WTC11 (cell line): ENCODE results near the gene MRC1. TPM values are rescaled to one million over a fixed set of nuclear protein-coding genes. Genes with fewer than 3 reads are reported as not detected.

Source experiments
- ATAC-seq: fragments of 200-7000 bp; cut with Tn5 transposase; 2 replicates; pipeline ENCODE4 v1.10.0; 2021; ENCODE audit warnings: mild to moderate bottlenecking, moderate library complexity
- CTCF ChIA-PET: fragments of 300-600 bp; sonication (Branson Sonifier 250); formaldehyde crosslinking; loops from one replicate; lab custom pipeline; 2021; ENCODE audit warnings: antibody characterized with exemption; lab: Charles Lee
- POLR2A ChIA-PET: fragments of 350-600 bp; sonication (Branson Sonifier 250); formaldehyde crosslinking; loops from one replicate; lab custom pipeline; 2021; ENCODE audit warnings: antibody characterized with exemption; lab: Charles Lee
- DNase-seq: peaks from one replicate; pipeline ENCODE4 v3.0.0; 2021; ENCODE audit warnings: low spot score
- H3K27ac Mint-ChIP-seq: 2 replicates; pipeline ENCODE4 v1.8.0; 2021; ENCODE audit warnings: mixed read lengths
- H3K27me3 Mint-ChIP-seq: 2 replicates; pipeline ENCODE4 v1.8.0; 2021; ENCODE audit warnings: low read depth, mild to moderate bottlenecking, moderate library complexity, mixed read lengths
- H3K36me3 Mint-ChIP-seq: 2 replicates; pipeline ENCODE4 v1.8.0; 2021; ENCODE audit warnings: mixed read lengths
- H3K4me1 Mint-ChIP-seq: 2 replicates; pipeline ENCODE4 v1.8.0; 2022; ENCODE audit warnings: mixed read lengths
- H3K4me3 Mint-ChIP-seq: 2 replicates; pipeline ENCODE4 v1.8.0; 2021; ENCODE audit warnings: mild to moderate bottlenecking, moderate library complexity, mixed read lengths
- H3K9me3 Mint-ChIP-seq: 2 replicates; pipeline ENCODE4 v1.8.0; 2021; ENCODE audit warnings: mixed read lengths
- ATF3 ChIP-seq: sonication (generic); formaldehyde crosslinking; conservative IDR thresholded peaks from 2 replicates; pipeline ENCODE4 v1.8.1; 2022; ENCODE audit warnings: mild to moderate bottlenecking, missing genetic modification reagents
- CDX4 ChIP-seq: fragments of 250-450 bp; sonication (Bioruptor Pico); IDR thresholded peaks from 2 replicates; pipeline ENCODE4 v1.9.0; 2021; ENCODE audit warnings: moderate library complexity, mild to moderate bottlenecking, inconsistent platforms, borderline replicate concordance
- CREB1 ChIP-seq: sonication (generic); formaldehyde crosslinking; IDR thresholded peaks from 2 replicates; pipeline ENCODE4 v1.8.0; 2023; ENCODE audit warnings: mild to moderate bottlenecking, missing genetic modification reagents
- ERG ChIP-seq: fragments of 250-450 bp; sonication (Bioruptor Pico); IDR thresholded peaks from 2 replicates; pipeline ENCODE4 v1.8.0; 2021; ENCODE audit warnings: mild to moderate bottlenecking
- FOXJ3 ChIP-seq: sonication (generic); formaldehyde crosslinking; IDR thresholded peaks from 2 replicates; pipeline ENCODE4 v1.9.0; 2021; ENCODE audit warnings: missing genetic modification reagents, mild to moderate bottlenecking, borderline replicate concordance
- GRHL2 ChIP-seq: fragments of 250-450 bp; sonication (Bioruptor Pico); IDR thresholded peaks from 2 replicates; pipeline ENCODE4 v1.8.0; 2022; ENCODE audit warnings: mild to moderate bottlenecking, moderate library complexity; ENCODE audit not compliant: insufficient replicate concordance, severe bottlenecking
- GTF2I ChIP-seq: fragments of 250-450 bp; sonication (Bioruptor Pico); conservative IDR thresholded peaks from 2 replicates; pipeline ENCODE4 v1.4.0; 2021; ENCODE audit warnings: mild to moderate bottlenecking
- HMGXB4 ChIP-seq: sonication (generic); formaldehyde crosslinking; IDR thresholded peaks from 2 replicates; pipeline ENCODE4 v1.8.1; 2023; ENCODE audit warnings: mild to moderate bottlenecking, moderate library complexity, missing genetic modification reagents
- KAT7 ChIP-seq: sonication (generic); formaldehyde crosslinking; IDR thresholded peaks from 2 replicates; pipeline ENCODE4 v1.8.1; 2023; ENCODE audit warnings: missing genetic modification reagents, mild to moderate bottlenecking, borderline replicate concordance
- MXD4 ChIP-seq: fragments of 250-450 bp; sonication (Bioruptor Pico); IDR thresholded peaks from 2 replicates; pipeline ENCODE4 v1.8.0; 2021; ENCODE audit warnings: mild to moderate bottlenecking, moderate library complexity, borderline replicate concordance
- NFE2L1 ChIP-seq: sonication (generic); formaldehyde crosslinking; IDR thresholded peaks from 2 replicates; pipeline ENCODE4 v1.8.1; 2023; ENCODE audit warnings: missing genetic modification reagents
- OVOL2 ChIP-seq: fragments of 250-450 bp; sonication (Bioruptor Pico); IDR thresholded peaks from 2 replicates; pipeline ENCODE4 v1.9.0; 2021; ENCODE audit warnings: mild to moderate bottlenecking, borderline replicate concordance
- SMAD4 ChIP-seq: sonication (generic); formaldehyde crosslinking; IDR thresholded peaks from 2 replicates; pipeline ENCODE4 v1.8.0; 2022; ENCODE audit warnings: mild to moderate bottlenecking, missing genetic modification reagents
- TEAD1 ChIP-seq: sonication (generic); formaldehyde crosslinking; IDR thresholded peaks from 2 replicates; pipeline ENCODE4 v1.8.0; 2022; ENCODE audit warnings: mild to moderate bottlenecking, missing genetic modification reagents
- ZBTB21 ChIP-seq: sonication (generic); formaldehyde crosslinking; IDR thresholded peaks from 2 replicates; pipeline ENCODE4 v1.8.1; 2023; ENCODE audit warnings: mild to moderate bottlenecking, missing genetic modification reagents, borderline replicate concordance
- ZNF263 ChIP-seq: sonication (generic); formaldehyde crosslinking; IDR thresholded peaks from 2 replicates; pipeline ENCODE4 v1.8.1; 2022; ENCODE audit warnings: low read depth, mild to moderate bottlenecking, moderate library complexity, missing genetic modification reagents
- total RNA-seq: library from RNA; stranded (reverse); gene quantifications from 3 replicates; pipeline ENCODE4 v1.2.3, GENCODE V29; 2021
- TF ChIP-seq, protein P1 (sequence below): fragments of 250-450 bp; sonication (Bioruptor Pico); IDR thresholded peaks from 2 replicates; pipeline ENCODE4 v1.9.0; 2021; ENCODE audit warnings: mild to moderate bottlenecking, borderline replicate concordance

The MRC1 gene
- total RNA-seq, 1 experiment from 2014 or later = 0.33 TPM

DNA sequence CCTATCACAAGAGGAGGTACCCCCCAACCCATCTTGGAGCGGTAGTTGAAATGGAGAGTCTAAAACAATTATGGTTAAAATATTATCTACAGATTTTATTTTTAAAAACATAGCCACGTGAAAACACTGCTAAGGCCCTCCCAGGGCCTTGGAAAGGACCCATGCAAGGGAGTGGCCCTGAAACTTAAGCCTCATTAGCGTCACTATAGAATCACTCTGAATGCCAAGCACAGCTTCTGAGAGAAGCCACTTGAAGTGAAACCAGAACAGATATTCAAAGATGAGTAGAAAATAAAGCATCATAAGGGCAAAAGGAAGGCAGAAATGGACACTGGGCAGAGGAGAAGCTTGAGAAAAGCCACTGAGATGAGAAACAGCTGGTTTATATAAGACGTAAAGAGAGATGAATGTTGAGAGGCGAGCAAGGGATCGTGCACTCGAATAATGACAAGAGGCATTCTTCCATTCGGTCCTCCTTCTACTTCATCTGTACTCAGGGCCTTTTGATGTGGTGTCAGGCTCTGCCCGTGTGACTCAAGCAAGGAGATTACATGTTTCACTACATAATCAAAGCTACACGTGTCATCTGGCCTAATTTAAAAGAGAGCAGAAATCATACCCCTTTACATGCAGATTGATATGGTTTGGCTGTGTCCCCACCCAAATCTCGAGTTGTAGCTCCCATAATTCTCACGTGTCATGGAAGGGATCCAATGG is 109.2 kb downstream of the MRC1 start:
- peaks cover 19% of the 10 kb centered on the region for H3K9me3 Mint-ChIP-seq
- H3K27ac Mint-ChIP-seq = peak overlapping the region; percentile 66
- H3K27me3 Mint-ChIP-seq = no peaks in the 10 kb centered on the region
- ChIA-PET POLR2A (no interaction called here), CTCF (no interaction called here)
- H3K4me1 Mint-ChIP-seq = peaks cover 17% of the 10 kb centered on the region
- TF ChIP-seq TEAD1 (CRISPR knock-in tag) = no peak
- H3K36me3 Mint-ChIP-seq = no peaks in the 10 kb centered on the region
- H3K4me3 Mint-ChIP-seq = no peak overlapping the region
- peak; percentile 65 for ATAC-seq
- DNase-seq = no peak

GRCh38 chr10:17921378-17921777 is 112.2 kb downstream of the MRC1 start:
- ChIA-PET POLR2A (no interaction called here), CTCF (no interaction called here)
- no peak overlapping the region for H3K27ac Mint-ChIP-seq
- H3K9me3 Mint-ChIP-seq = peaks cover 24% of the 10 kb centered on the region
- H3K4me1 Mint-ChIP-seq = peaks cover 17% of the 10 kb centered on the region
- no peak for ATAC-seq
- TF ChIP-seq GRHL2 (CRISPR knock-in tag) = no peak
- TF ChIP-seq KAT7 = no peak
- no peak for TF ChIP-seq ERG (CRISPR knock-in tag)
- no peak for TF ChIP-seq ZBTB21
- TF ChIP-seq FOXJ3 (CRISPR knock-in tag) = no peak
- no peak for TF ChIP-seq NFE2L1
- TF ChIP-seq, protein P1, sequence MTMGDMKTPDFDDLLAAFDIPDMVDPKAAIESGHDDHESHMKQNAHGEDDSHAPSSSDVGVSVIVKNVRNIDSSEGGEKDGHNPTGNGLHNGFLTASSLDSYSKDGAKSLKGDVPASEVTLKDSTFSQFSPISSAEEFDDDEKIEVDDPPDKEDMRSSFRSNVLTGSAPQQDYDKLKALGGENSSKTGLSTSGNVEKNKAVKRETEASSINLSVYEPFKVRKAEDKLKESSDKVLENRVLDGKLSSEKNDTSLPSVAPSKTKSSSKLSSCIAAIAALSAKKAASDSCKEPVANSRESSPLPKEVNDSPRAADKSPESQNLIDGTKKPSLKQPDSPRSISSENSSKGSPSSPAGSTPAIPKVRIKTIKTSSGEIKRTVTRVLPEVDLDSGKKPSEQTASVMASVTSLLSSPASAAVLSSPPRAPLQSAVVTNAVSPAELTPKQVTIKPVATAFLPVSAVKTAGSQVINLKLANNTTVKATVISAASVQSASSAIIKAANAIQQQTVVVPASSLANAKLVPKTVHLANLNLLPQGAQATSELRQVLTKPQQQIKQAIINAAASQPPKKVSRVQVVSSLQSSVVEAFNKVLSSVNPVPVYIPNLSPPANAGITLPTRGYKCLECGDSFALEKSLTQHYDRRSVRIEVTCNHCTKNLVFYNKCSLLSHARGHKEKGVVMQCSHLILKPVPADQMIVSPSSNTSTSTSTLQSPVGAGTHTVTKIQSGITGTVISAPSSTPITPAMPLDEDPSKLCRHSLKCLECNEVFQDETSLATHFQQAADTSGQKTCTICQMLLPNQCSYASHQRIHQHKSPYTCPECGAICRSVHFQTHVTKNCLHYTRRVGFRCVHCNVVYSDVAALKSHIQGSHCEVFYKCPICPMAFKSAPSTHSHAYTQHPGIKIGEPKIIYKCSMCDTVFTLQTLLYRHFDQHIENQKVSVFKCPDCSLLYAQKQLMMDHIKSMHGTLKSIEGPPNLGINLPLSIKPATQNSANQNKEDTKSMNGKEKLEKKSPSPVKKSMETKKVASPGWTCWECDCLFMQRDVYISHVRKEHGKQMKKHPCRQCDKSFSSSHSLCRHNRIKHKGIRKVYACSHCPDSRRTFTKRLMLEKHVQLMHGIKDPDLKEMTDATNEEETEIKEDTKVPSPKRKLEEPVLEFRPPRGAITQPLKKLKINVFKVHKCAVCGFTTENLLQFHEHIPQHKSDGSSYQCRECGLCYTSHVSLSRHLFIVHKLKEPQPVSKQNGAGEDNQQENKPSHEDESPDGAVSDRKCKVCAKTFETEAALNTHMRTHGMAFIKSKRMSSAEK (CRISPR knock-in tag) = no peak
- TF ChIP-seq HMGXB4 (CRISPR knock-in tag) = no peak
- no peak for TF ChIP-seq CREB1 (CRISPR knock-in tag)
- TF ChIP-seq GTF2I (CRISPR knock-in tag) = no peak
- TF ChIP-seq OVOL2 = no peak
- no peak for TF ChIP-seq ZNF263 (CRISPR knock-in tag)
- no peak for TF ChIP-seq CDX4 (CRISPR knock-in tag)
- no peak for TF ChIP-seq SMAD4 (CRISPR knock-in tag)
- no peak for TF ChIP-seq ATF3 (CRISPR knock-in tag)
- TF ChIP-seq MXD4 (CRISPR knock-in tag) = no peak
- TF ChIP-seq, all 79 proteins: peak for 0
- DNase-seq = no peak
- Mint-ChIP-seq H3K27me3 (no peaks in the 10 kb centered on the region), H3K36me3 (no peaks in the 10 kb centered on the region), H3K4me3 (no peak overlapping the region)
